Measurements from ENCODE around the gene LRIG1. TPM values are rescaled to one million over a fixed set of nuclear protein-coding genes. Genes with fewer than 3 reads are reported as not detected.

Gene LRIG1
- total and polyA plus RNA-seq, 10 of the 15 experiments (the other 5 are each of a cell fraction or from before 2014, with no cell fraction given): 0.84 to 16.4 (median 8.1) TPM

- TF ChIP-seq ZSCAN29 (IDR thresholded peaks at IDR 0.05) (no peak), FOXM1 (IDR thresholded peaks at IDR 0.05; ENCODE audit: low read depth, low read length) (no peak), TCF3 (IDR thresholded peaks at IDR 0.05; ENCODE audit: borderline replicate concordance, insufficient read depth, low read depth, low read length) (no peak), USF2 (IDR thresholded peaks at IDR 0.05; ENCODE audit: borderline replicate concordance, low read depth, low read length) (no peak)
- TF ChIP-seq, protein P1, sequence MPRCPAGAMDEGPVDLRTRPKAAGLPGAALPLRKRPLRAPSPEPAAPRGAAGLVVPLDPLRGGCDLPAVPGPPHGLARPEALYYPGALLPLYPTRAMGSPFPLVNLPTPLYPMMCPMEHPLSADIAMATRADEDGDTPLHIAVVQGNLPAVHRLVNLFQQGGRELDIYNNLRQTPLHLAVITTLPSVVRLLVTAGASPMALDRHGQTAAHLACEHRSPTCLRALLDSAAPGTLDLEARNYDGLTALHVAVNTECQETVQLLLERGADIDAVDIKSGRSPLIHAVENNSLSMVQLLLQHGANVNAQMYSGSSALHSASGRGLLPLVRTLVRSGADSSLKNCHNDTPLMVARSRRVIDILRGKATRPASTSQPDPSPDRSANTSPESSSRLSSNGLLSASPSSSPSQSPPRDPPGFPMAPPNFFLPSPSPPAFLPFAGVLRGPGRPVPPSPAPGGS (IDR thresholded peaks at IDR 0.05; ENCODE audit: borderline replicate concordance, insufficient read depth, low read depth, low read length, poor library complexity, severe bottlenecking): no peak
- TF ChIP-seq, protein P2, sequence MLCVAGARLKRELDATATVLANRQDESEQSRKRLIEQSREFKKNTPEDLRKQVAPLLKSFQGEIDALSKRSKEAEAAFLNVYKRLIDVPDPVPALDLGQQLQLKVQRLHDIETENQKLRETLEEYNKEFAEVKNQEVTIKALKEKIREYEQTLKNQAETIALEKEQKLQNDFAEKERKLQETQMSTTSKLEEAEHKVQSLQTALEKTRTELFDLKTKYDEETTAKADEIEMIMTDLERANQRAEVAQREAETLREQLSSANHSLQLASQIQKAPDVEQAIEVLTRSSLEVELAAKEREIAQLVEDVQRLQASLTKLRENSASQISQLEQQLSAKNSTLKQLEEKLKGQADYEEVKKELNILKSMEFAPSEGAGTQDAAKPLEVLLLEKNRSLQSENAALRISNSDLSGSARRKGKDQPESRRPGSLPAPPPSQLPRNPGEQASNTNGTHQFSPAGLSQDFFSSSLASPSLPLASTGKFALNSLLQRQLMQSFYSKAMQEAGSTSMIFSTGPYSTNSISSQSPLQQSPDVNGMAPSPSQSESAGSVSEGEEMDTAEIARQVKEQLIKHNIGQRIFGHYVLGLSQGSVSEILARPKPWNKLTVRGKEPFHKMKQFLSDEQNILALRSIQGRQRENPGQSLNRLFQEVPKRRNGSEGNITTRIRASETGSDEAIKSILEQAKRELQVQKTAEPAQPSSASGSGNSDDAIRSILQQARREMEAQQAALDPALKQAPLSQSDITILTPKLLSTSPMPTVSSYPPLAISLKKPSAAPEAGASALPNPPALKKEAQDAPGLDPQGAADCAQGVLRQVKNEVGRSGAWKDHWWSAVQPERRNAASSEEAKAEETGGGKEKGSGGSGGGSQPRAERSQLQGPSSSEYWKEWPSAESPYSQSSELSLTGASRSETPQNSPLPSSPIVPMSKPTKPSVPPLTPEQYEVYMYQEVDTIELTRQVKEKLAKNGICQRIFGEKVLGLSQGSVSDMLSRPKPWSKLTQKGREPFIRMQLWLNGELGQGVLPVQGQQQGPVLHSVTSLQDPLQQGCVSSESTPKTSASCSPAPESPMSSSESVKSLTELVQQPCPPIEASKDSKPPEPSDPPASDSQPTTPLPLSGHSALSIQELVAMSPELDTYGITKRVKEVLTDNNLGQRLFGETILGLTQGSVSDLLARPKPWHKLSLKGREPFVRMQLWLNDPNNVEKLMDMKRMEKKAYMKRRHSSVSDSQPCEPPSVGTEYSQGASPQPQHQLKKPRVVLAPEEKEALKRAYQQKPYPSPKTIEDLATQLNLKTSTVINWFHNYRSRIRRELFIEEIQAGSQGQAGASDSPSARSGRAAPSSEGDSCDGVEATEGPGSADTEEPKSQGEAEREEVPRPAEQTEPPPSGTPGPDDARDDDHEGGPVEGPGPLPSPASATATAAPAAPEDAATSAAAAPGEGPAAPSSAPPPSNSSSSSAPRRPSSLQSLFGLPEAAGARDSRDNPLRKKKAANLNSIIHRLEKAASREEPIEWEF (IDR thresholded peaks at IDR 0.05; ENCODE audit: insufficient replicate concordance, low read depth, low read length): no peak
Observed at GRCh38 chr3:66494959-66495667, 5.7 kb downstream of the LRIG1 start (continued).
